HG03354 (cell line): Measurements from ENCODE around the gene HMGB2.

Experiments
- ATAC-seq: cut with Tn5 transposase; IDR thresholded peaks from one replicate; pipeline ENCODE4 v1.9.1; 2021; ENCODE audit warnings: mild to moderate bottlenecking; ENCODE audit not compliant: unreplicated experiment, poor library complexity, severe bottlenecking

HMGB2 gene

GRCh38 chr4:173337463-173337862 lies 3.3 kb upstream of the HMGB2 start:
- ATAC-seq, result no peak

DNA sequence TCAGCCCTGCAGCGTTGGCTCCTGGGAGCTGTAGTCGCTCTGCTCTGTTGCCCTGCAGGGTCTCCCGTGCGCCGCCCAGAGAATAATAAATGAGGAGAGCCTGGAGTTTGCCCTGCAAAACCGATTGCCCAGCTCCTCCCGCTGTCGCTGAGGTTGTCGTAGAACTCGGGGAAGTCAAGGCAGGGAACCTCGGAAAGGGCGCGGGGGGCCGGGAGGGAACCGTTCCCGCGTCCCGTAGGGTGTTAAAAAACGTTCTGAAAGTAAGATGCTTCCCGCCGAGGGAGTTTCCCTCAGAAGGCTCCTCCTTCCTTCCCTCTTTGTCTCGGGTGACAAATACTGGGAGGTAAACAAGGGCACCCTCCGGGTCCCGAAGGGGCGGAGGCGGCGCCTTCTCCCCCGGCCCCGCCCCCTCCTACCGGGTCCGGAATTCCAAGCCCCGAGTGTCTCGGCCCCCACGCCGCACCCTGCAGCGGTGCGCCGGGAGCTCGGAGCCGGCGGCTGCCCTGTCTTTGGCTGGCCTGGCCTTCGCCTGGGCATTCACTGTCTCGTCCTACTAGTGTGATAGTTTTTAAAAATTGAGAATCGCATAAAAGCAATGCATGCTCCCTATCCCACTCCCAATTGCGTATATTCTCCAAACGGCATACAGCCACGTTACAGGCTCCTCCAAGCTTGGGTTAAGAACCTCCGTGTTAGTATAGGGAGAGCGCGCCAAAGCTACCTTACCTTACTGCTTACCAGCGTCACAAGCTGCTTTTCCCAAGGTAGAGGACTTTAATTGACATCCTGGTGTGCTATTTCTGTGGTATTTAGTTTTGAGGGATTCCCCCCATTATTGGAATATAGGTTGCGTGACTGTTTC lies 964 bp upstream of the HMGB2 start:
- peak; percentile 26 for ATAC-seq

GRCh38 chr4:173333658-173334084 lies 487 bp downstream of the HMGB2 start:
- ATAC-seq, result peak; percentile 3

DNA sequence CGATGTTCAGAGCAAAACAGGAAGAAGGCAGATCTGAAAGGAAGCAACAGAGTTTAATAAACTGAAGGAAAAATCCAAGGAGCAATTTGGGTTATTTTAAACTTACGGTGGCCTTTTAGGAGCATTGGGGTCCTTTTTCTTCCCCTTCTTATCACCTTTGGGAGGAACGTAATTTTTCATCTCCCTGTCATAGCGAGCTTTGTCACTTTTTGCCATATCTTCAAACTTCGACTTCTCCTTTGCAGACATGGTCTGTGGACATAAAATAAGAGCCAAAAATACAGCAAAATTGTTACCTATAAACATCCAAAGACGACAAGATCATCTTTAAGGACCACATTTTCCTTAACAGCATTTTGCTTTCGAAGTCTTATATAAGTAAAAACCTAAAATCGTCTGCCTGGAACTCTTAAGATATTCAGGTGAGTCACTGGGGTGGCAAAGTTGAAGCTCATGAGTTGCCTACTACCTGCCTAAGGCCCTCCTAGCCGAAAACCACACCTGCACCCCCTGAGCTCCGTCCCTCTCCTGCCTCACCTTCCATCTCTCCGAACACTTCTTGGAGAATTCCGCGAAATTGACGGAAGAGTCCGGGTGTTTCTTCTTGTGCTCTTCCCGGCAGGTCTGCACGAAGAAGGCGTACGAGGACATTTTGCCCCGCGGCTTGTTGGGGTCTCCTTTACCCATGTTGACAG lies 1.0 kb downstream of the HMGB2 start:
- no peak for ATAC-seq

DNA sequence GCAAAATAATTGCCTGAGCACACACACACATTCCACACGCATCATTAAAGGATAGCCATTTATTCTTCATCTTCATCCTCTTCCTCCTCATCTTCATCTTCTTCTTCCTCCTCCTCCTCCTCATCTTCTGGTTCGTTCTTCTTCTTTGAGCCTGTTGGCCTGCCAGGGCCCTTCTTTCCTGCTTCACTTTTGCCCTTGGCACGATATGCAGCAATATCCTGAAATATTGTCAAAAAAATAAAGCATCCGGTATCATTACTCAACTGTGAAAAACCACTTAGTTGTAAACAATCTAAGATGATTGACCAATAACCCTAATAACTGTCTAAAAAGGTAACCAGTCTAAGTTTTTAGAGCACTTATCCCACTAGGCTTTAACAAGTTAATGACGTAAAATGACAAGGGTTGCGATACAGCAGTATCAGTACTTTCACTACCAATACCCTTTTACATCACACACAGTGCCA lies 2.1 kb downstream of the HMGB2 start:
- no peak for ATAC-seq

DNA sequence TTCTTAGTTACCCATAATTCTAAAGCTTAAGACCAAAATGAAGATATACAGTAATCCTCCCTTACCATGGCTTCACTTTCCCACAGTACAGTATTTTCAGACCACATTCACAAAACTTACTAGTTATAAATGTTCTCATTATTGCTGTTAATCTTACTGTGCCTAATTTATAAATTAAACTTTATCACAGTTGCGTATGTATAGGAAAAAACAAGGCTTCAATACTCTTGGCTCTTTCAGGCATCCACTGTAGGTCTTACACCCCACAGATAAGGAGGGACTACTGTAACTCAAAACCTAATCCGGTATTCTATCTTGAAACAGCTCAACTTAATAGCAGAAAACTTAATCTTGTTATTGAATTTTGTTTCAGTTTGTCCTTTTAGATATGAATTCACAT lies 3.6 kb downstream of the HMGB2 start:
- no peak for ATAC-seq

- ATAC-seq, result no peak
These were observed 5.8 kb downstream of the HMGB2 start for GRCh38 chr4:173328236-173328901.

- no peak for ATAC-seq
These were observed 9.0 kb downstream of the HMGB2 start for GRCh38 chr4:173325007-173325736.

- ATAC-seq, result no peak
These were observed 14.5 kb downstream of the HMGB2 start for GRCh38 chr4:173319696-173320095.

- no peak for ATAC-seq
These were observed 15.4 kb downstream of the HMGB2 start for GRCh38 chr4:173318648-173319211.

DNA sequence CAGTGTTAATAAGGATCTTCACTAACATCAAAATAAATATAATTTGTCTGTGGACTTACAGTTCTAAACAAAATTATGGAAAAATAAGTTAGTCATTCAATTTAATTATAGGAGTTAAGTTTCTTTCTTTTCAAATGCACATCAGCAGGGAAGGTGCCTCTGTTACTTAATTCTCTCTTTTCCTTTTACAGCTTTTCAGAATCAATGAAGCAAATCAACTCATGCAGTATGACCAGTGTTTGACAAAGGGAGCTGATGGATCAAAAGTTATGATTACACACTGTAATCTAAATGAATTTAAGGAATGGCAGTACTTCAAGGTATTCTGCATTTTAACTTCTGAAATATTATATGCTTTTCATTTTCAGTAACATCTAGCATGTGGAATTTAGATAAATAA lies 15.9 kb downstream of the HMGB2 start:
- no peak for ATAC-seq

GRCh38 chr4:173317004-173317403 lies 17.2 kb downstream of the HMGB2 start:
- ATAC-seq, result peak; percentile 82

DNA sequence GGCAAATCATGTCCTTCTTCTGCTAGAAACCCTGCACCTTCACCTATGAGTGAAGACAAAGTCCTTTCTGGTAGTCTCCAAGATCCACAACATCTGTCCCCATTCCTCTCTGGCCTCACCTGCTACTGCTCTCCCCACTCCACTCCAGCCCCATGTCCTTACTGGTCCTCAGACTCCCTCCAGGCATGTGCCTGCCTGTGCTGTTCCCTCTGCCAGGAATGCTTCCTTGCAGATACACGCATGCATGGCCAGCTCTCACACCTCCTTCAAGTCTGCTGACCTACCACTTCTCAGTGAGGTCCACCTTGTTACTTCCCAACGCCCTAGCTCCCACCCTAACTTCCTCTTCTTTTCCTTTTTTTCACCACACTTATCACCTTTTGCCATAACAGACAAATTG lies 18.1 kb downstream of the HMGB2 start:
- ATAC-seq, result no peak

DNA sequence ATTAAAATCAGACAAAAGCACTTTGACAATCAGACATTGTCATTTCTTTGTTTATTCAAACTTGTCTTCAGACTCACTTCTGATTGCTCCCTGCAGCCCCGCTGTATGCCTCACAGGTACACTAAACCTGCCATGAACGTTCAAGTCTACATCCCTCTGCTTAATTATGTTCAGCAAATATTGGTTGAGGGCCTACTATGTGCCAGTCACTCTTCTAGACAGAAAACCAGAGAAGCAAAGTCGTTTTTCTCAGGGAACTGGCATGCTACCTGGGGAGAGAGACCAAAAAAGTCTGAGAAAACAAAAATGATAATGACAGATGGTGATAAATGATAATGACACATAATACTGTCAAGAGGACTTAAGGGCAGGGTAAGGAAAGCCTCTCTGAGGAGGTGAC lies 19.4 kb downstream of the HMGB2 start:
- no peak for ATAC-seq

DNA sequence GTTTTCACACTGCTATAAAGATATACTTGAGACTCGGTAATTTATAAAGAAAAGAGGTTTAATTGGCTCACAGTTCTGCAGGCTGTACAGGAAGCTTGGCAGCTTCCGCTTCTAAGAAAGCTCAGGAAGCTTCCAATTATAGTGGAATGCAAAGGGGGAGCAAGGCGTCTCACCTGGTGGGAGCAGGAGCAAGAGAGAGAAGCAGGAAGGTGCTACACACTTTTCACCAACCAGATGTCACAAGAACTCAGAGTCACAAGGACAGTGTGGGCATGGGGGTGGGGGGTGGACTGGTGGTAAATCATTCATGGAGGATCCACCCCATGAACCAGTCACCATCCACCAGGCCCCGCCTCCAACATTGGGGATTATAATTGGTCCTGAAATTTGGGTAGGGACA lies 22.8 kb downstream of the HMGB2 start:
- ATAC-seq, result no peak

GRCh38 chr4:173307778-173308177 lies 26.4 kb downstream of the HMGB2 start:
- ATAC-seq, result no peak

DNA sequence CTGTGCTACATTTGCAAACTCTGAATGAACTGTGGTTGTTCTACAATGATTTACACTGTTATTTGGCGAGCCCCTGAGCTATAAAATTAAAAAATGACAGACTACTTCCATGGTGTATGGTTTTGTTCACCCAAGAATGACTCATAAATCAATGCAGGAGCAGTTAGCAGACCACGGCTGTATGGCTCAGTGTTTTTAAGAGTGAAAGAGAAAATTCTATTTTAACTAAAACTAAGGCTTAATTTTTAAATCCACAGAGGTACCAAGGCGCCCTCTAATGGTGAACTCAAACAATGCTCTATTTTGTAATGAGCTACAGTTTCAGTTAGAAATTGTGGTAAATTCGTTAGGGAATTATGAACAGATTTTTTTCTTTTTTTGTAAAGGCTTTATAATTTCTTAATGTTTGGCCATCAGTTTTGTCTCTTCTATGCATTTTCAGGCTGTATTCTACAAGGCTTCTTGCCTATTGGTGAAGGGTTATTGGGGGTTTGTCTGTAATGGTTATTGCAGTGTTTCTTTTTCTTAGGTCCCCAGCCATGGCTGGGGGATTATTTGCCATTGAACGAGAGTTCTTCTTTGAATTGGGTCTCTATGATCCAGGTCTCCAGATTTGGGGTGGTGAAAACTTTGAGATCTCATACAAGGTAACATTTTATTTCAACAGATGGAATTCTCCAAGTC lies 32.5 kb downstream of the HMGB2 start:
- ATAC-seq, result peak; percentile 90

DNA sequence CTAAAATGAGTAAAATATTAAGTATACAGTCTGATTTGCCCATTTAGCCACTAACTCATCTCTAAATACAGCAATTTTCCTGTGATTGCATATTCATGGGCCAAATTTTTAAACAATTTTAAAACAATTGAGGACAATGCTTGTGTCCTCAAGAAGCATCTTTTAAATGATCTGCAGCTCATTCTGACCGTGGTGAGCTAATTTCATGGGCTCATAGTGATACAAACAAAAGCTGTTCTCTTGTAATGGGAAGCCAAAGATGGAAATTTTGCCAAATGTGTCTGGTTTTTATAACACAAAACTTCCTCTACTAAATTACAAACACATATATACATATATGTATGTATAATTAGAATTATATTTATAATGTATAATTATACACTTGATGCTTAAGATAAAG lies 39.7 kb downstream of the HMGB2 start:
- no peak for ATAC-seq

GRCh38 chr4:173293663-173294062 lies 40.5 kb downstream of the HMGB2 start:
- no peak for ATAC-seq
